HepG2 (cell line): ENCODE data around the gene GPR42. TPM values are rescaled to one million over a fixed set of nuclear protein-coding genes. Genes with fewer than 3 reads are reported as not detected.

ENCODE experiments used
- HMGXB4 ChIP-seq, 2 experiments: sonication (generic) in 1 of 2; formaldehyde crosslinking in 1 of 2; IDR thresholded peaks; 2 replicates each; pipeline versions ENCODE4 v1.4.0 to v1.6.1; 2018 to 2020; ENCODE audit warnings: missing genetic modification reagents in 2 of 2, borderline replicate concordance in 1 of 2, low read depth in 1 of 2, mild to moderate bottlenecking in 1 of 2, missing biosample characterization in 1 of 2
- HNRNPL ChIP-seq: fragments of 200-400 bp; formaldehyde crosslinking; IDR thresholded peaks from 2 replicates; pipeline ENCODE4 v1.6.1; 2017; ENCODE audit warnings: mild to moderate bottlenecking, low read depth, low read length
- KDM5B ChIP-seq: sonication (generic); formaldehyde crosslinking; IDR thresholded peaks from 2 replicates; pipeline ENCODE4 v1.4.0; 2020; ENCODE audit warnings: missing genetic modification reagents, mild to moderate bottlenecking, borderline replicate concordance
- KMT2B ChIP-seq: IDR thresholded peaks from 2 replicates; pipeline ENCODE4 v1.6.1; 2016; ENCODE audit warnings: missing genetic modification reagents, missing compliant biosample characterization
- PAXIP1 ChIP-seq: sonication (generic); formaldehyde crosslinking; conservative IDR thresholded peaks from 2 replicates; pipeline ENCODE4 v1.4.0; 2020; ENCODE audit warnings: mild to moderate bottlenecking, missing genetic modification reagents, moderate library complexity
- SP2 ChIP-seq: sonication (generic); formaldehyde crosslinking; IDR thresholded peaks from 2 replicates; pipeline ENCODE4 v1.5.1; 2020; ENCODE audit warnings: mild to moderate bottlenecking, missing genetic modification reagents
- SRY ChIP-seq: sonication (generic); formaldehyde crosslinking; IDR thresholded peaks from 2 replicates; pipeline ENCODE4 v1.8.0; 2022; ENCODE audit warnings: mild to moderate bottlenecking, missing genetic modification reagents
- SUZ12 ChIP-seq: fragments of 150-350 bp; IDR thresholded peaks from 2 replicates; pipeline ENCODE4 v1.6.1; 2014; ENCODE audit warnings: low read depth, low read length
- TFDP1 ChIP-seq: IDR thresholded peaks from 2 replicates; pipeline ENCODE4 v1.6.1; 2016; ENCODE audit warnings: missing compliant biosample characterization, missing genetic modification reagents, borderline replicate concordance
- ZFP82 ChIP-seq: sonication (generic); formaldehyde crosslinking; IDR thresholded peaks from 2 replicates; pipeline ENCODE4 v1.5.1; 2020; ENCODE audit warnings: mild to moderate bottlenecking, missing genetic modification reagents, borderline replicate concordance
- ZNF24 ChIP-seq: fragments of 450-650 bp; IDR thresholded peaks from 2 replicates; pipeline ENCODE4 v1.6.1; 2017; ENCODE audit warnings: antibody characterized with exemption, mild to moderate bottlenecking
- ZNF350 ChIP-seq: sonication (generic); formaldehyde crosslinking; IDR thresholded peaks from 2 replicates; pipeline ENCODE4 v1.4.0; 2020; ENCODE audit warnings: mild to moderate bottlenecking, low read depth, missing genetic modification reagents, borderline replicate concordance
- ZNF574 ChIP-seq: sonication (generic); formaldehyde crosslinking; IDR thresholded peaks from 2 replicates; pipeline ENCODE4 v1.4.0; 2020; ENCODE audit warnings: missing genetic modification reagents
- ZNF576 ChIP-seq: sonication (generic); formaldehyde crosslinking; IDR thresholded peaks from 2 replicates; pipeline ENCODE4 v1.4.0; 2020; ENCODE audit warnings: mild to moderate bottlenecking, missing genetic modification reagents
- ZNF614 ChIP-seq: IDR thresholded peaks from 2 replicates; pipeline ENCODE4 v1.6.1; 2018; ENCODE audit warnings: missing biosample characterization, missing genetic modification reagents, inconsistent platforms, borderline replicate concordance
- ZNF782 ChIP-seq: sonication (generic); formaldehyde crosslinking; IDR thresholded peaks from 2 replicates; pipeline ENCODE4 v1.4.0; 2020; ENCODE audit warnings: missing genetic modification reagents, mild to moderate bottlenecking, borderline replicate concordance
- ZUFSP ChIP-seq: sonication (generic); formaldehyde crosslinking; IDR thresholded peaks from 2 replicates; pipeline ENCODE4 v1.9.0; 2021; ENCODE audit warnings: missing genetic modification reagents, mild to moderate bottlenecking, borderline replicate concordance
- polyA plus RNA-seq, 8 experiments: library from polyadenylated mRNA; depleted of rRNA in 3 of 8; stranded (reverse) in 7 of 8; unstranded in 1 of 8; fragments of >200 nt; fragmentation: Illumina TruSeq in 4 of 8; extraction: Trizol in 4 of 8; gene quantifications; 2 replicates each; pipeline versions ENCODE4 v1.2.1 to v1.2.3, GENCODE V29; 2011 to 2016; ENCODE audit warnings: low read depth in 4 of 8, missing spikeins in 1 of 8, mixed read lengths in 1 of 8; ENCODE audit not compliant: insufficient read depth in 1 of 8
- total RNA-seq, 5 experiments: library from RNA; depleted of rRNA; stranded (reverse); fragments of >200 nt; fragmentation: Illumina TruSeq; extraction: Trizol; gene quantifications; 2 replicates each; pipeline ENCODE4 v1.2.3, GENCODE V29; 2016; ENCODE audit warnings: low read depth in 1 of 5

GPR42 gene
- total and polyA plus RNA-seq, 2 of the 13 experiments (the other 11 are each of a cell fraction or from before 2014, with no cell fraction given), result not detected

- peak; percentile 27; the same call in 1 of the 2 replicates for TF ChIP-seq PAXIP1 (CRISPR knock-in tag)
- TF ChIP-seq ZNF350 (CRISPR knock-in tag), result no peak
- TF ChIP-seq SRY (CRISPR knock-in tag), result peak; percentile 36; the same call in 1 of the 2 replicates
- no peak for TF ChIP-seq ZNF576 (CRISPR knock-in tag)
- no peak for TF ChIP-seq ZNF782 (CRISPR knock-in tag)
- no peak for TF ChIP-seq KMT2B (CRISPR knock-in tag)
- 0 out of 2 replicates have a peak, but pooled peaks have one; percentile 20 for TF ChIP-seq TFDP1 (CRISPR knock-in tag)
- 0 out of 2 replicates have a peak, but pooled peaks have one; percentile 8 for TF ChIP-seq KDM5B (CRISPR knock-in tag)
- no peak for TF ChIP-seq ZNF24
- no peak for TF ChIP-seq ZUFSP (CRISPR knock-in tag)
- 0 out of 2 replicates have a peak, but pooled peaks have one; percentile 61 for TF ChIP-seq HNRNPL
- no peak for TF ChIP-seq ZNF614 (CRISPR knock-in tag)
- no peak for TF ChIP-seq SP2 (CRISPR knock-in tag)
- TF ChIP-seq ZNF574 (CRISPR knock-in tag), result 0 out of 2 replicates have a peak, but pooled peaks have one; percentile 27
- no peak for TF ChIP-seq ZFP82 (CRISPR knock-in tag)
- TF ChIP-seq HMGXB4 (CRISPR knock-in tag; IDR thresholded peaks at IDR 0.05; ENCODE audit: borderline replicate concordance in 1 of 2, low read depth in 1 of 2), result 0 out of 4 replicates have a peak, but pooled peaks of 1 of the 2 experiments have one; percentile 9
- no peak for TF ChIP-seq SUZ12
These were observed 50.5 kb downstream of the GPR42 start (continued) for GRCh38 chr19:35421362-35421761.
